Measurements from ENCODE around the gene ME2.

Gene ME2

DNA sequence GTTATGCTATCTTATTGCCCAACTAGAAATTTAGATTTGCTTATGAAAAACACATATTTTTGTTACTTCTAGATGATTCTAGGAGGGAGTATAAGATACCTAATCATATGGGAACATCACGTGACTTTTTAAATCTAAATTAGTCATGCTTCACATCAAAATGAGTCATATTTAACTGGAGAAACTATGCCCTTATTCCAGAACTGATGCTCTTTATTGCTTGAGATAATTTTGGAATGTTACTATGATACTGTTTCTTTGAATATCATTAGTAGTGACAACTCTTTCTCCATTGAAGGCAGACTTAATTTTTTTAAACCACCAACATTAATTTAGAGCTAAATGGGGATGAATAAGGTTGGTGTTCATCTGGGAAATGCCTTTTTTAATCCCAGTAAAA is 69.0 kb downstream of the ME2 start:
- Histone ChIP-seq H3K4me1 (peaks cover 0 to 29% (median 0%) of the 10 kb centered on the region in 10 experiments; a peak in 7 of 20 replicates), H3K27me3 (no peaks in the 10 kb centered on the region)
- no peak for TF ChIP-seq Cebpa-rat (IDR thresholded peaks at IDR 0.05)

DNA sequence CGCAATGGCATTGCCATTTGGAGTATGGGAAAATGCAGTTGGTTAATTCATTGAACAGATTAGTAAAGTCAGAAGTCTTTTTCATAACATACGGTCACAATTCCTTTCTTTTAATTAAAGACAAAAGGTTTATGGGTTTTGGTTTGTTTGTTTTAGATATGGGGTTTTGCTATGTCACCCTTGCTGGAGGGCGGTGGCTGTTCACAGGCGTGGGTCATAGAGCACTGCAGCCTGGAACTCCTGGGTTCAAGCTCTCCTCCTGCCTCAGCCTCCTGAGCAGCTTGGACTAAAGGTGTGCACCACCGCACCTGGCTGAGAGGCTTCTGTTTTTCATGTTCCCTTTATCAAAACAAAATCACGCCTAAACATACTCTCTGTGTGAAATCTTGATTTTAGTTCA is 70.3 kb downstream of the ME2 start:
- no peak overlapping the region for H3K4me3 ChIP-seq
- peaks cover 26 to 66% (median 51%) of the 10 kb centered on the region in 11 experiments for H3K36me3 ChIP-seq
- peaks cover 0 to 16% (median 0%) of the 10 kb centered on the region in 10 experiments; a peak in 7 of 20 replicates for H3K4me1 ChIP-seq
- H3K9ac ChIP-seq, result no peak overlapping the region
- peaks cover 0 to 6% (median 0%) of the 10 kb centered on the region in 11 experiments; a peak in 2 of 22 replicates for H4K20me1 ChIP-seq
- no peak overlapping the region for H3K4me2 ChIP-seq
- no peaks in the 10 kb centered on the region for H3K9me3 ChIP-seq (replicated peaks in 1 of 11)
- no peaks in the 10 kb centered on the region for H3K27me3 ChIP-seq
- no peak for TF ChIP-seq Cebpa-rat (IDR thresholded peaks at IDR 0.05)
- H3K27ac ChIP-seq, result no peak overlapping the region

More for the DNA sequence above, 69.0 kb downstream of the ME2 start:
- Histone ChIP-seq H3K27ac (no peak overlapping the region), H3K36me3 (peaks cover 34 to 79% (median 64%) of the 10 kb centered on the region in 11 experiments), H3K4me2 (no peak overlapping the region), H3K9me3 (replicated peaks in 1 of 11) (no peaks in the 10 kb centered on the region), H4K20me1 (peaks cover 0 to 9% (median 0%) of the 10 kb centered on the region in 11 experiments; a peak in 3 of 22 replicates), H3K9ac (no peak overlapping the region), H3K4me3 (no peak overlapping the region)

GRCh38 chr18:50950626-50951025 is 71.7 kb downstream of the ME2 start:
- Histone ChIP-seq H3K27me3 (no peaks in the 10 kb centered on the region), H3K4me3 (no peak overlapping the region), H3K9ac (no peak overlapping the region), H3K27ac (no peak overlapping the region), H3K4me1 (peaks cover 0 to 2% (median 0%) of the 10 kb centered on the region in 10 experiments; a peak in 2 of 20 replicates), H3K4me2 (no peak overlapping the region), H4K20me1 (no peaks in the 10 kb centered on the region; a peak in 1 of 22 replicates), H3K36me3 (peaks cover 20 to 52% (median 39%) of the 10 kb centered on the region in 11 experiments), H3K9me3 (replicated peaks in 1 of 11) (no peaks in the 10 kb centered on the region)
- TF ChIP-seq Cebpa-rat (IDR thresholded peaks at IDR 0.05), result no peak

GRCh38 chr18:50953822-50954221 is 74.9 kb downstream of the ME2 start:
- no peak overlapping the region for H3K9ac ChIP-seq

GRCh38 chr18:50955253-50955652 is 76.3 kb downstream of the ME2 start:
- Histone ChIP-seq H4K20me1 (no peaks in the 10 kb centered on the region), H3K27me3 (no peaks in the 10 kb centered on the region), H3K4me2 (no peak overlapping the region), H3K36me3 (peaks cover 0 to 6% (median 4%) of the 10 kb centered on the region in 11 experiments; a peak in 10 of 22 replicates), H3K4me1 (no peaks in the 10 kb centered on the region), H3K4me3 (no peak overlapping the region), H3K9ac (no peak overlapping the region), H3K9me3 (replicated peaks in 1 of 11) (peaks cover 4 to 8% (median 6%) of the 10 kb centered on the region in 11 experiments; a peak in 19 of 22 replicates), H3K27ac (no peak overlapping the region)
- TF ChIP-seq Cebpa-rat (IDR thresholded peaks at IDR 0.05), result no peak

More at GRCh38 chr18:50953822-50954221, 74.9 kb downstream of the ME2 start:
- Histone ChIP-seq H3K27ac (no peak overlapping the region), H3K4me2 (no peak overlapping the region), H3K4me3 (no peak overlapping the region), H3K27me3 (no peaks in the 10 kb centered on the region), H3K9me3 (replicated peaks in 1 of 11) (no peaks in the 10 kb centered on the region; a peak in 1 of 22 replicates), H3K36me3 (peaks cover 5 to 20% (median 14%) of the 10 kb centered on the region in 11 experiments; a peak in 19 of 22 replicates), H3K4me1 (no peaks in the 10 kb centered on the region), H4K20me1 (no peaks in the 10 kb centered on the region; a peak in 1 of 22 replicates)
- no peak for TF ChIP-seq Cebpa-rat (IDR thresholded peaks at IDR 0.05)

GRCh38 chr18:50956116-50956515 is 77.2 kb downstream of the ME2 start:
- Histone ChIP-seq H3K27me3 (no peaks in the 10 kb centered on the region), H3K4me1 (no peaks in the 10 kb centered on the region), H3K27ac (no peak overlapping the region), H3K36me3 (no peaks in the 10 kb centered on the region), H4K20me1 (no peaks in the 10 kb centered on the region), H3K9ac (no peak overlapping the region), H3K4me3 (no peak overlapping the region), H3K4me2 (no peak overlapping the region), H3K9me3 (replicated peaks in 1 of 11) (peaks cover 13 to 17% (median 14%) of the 10 kb centered on the region in 11 experiments)
- no peak for TF ChIP-seq Cebpa-rat (IDR thresholded peaks at IDR 0.05)

DNA sequence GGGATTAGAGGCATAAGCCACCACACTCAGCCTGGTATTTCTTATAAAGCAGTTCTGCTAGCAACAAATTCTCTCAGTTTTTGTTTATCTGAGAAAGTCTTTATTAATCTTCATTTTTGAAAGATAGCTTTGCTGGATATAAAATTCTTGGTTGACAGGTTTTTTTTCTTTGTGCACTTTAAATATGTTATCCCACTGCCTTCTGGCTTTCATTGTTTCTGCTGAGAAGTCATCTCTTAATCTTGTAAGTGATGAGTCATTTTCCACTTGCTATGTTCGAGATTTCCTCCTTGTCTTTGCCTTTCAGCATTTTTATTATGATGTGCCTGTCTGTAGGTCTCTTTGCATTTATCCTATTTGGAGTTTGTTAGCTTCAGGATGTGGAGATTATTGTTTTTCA is 83.1 kb downstream of the ME2 start:
- Histone ChIP-seq H3K4me1 (no peaks in the 10 kb centered on the region), H4K20me1 (no peaks in the 10 kb centered on the region), H3K36me3 (no peaks in the 10 kb centered on the region), H3K27me3 (no peaks in the 10 kb centered on the region), H3K27ac (no peak overlapping the region), H3K9ac (no peak overlapping the region), H3K4me3 (no peak overlapping the region), H3K9me3 (replicated peaks in 1 of 11) (peaks cover 39 to 46% (median 42%) of the 10 kb centered on the region in 11 experiments), H3K4me2 (no peak overlapping the region)
- TF ChIP-seq Cebpa-rat (IDR thresholded peaks at IDR 0.05), result no peak

GRCh38 chr18:50967714-50968661 is 89.1 kb downstream of the ME2 start, which contains the start of gene ELAC1:
TSS of gene ELAC1 (plus strand) at chr18:50968040. CDS start at chr18:50974405, 6,365 bp downstream.
- TF ChIP-seq Cebpa-rat (IDR thresholded peaks at IDR 0.05), result no peak
- Histone ChIP-seq H4K20me1 (no peaks in the 10 kb centered on the region), H3K4me2 (peak within 1 kb of the TSS; percentile 72 to 89 (median 79)), H3K9ac (peak within 1 kb of the TSS; percentile 97 to 100 (median 99)), H3K36me3 (no peaks in the 10 kb centered on the region), H3K4me3 (peak within 1 kb of the TSS; percentile 74 to 91 (median 84)), H3K4me1 (peaks cover 10 to 19% (median 13%) of the 10 kb centered on the region in 10 experiments; a peak in 17 of 20 replicates), H3K9me3 (replicated peaks in 1 of 11) (peaks cover 7 to 14% (median 9%) of the 10 kb centered on the region in 11 experiments), H3K27ac (peak within 1 kb of the TSS; percentile 97 to 100 (median 99)), H3K27me3 (no peaks in the 10 kb centered on the region)

DNA sequence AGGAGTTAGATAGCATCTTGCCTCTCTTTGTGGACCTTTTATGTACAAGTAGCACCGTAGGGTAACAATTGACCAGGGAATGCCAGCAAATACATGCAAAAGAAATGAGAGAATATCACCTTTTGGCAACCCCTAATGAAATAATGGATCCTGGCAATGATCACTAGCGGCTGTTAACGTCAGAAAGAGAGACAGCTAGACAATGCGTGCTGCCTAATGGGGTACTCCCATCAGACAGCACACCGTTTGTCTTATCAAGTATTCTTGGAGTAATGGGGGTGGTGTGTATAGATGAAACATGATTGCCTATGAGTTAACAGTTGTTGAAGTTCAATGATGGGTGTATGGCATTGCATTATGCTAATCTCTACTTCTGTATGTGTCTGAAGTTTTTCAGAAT is 90.5 kb downstream of the ME2 start:
- H3K4me3 ChIP-seq, result peak overlapping the region in 4 of 10 experiments; percentile 77 to 91 (median 87); a peak in 11 of 20 replicates
- TF ChIP-seq Cebpa-rat (IDR thresholded peaks at IDR 0.05), result no peak

More for the DNA sequence above, 90.5 kb downstream of the ME2 start:
- H3K9me3 ChIP-seq (replicated peaks in 1 of 11), result peaks cover 0 to 2% (median 0%) of the 10 kb centered on the region in 11 experiments; a peak in 5 of 22 replicates
- H3K36me3 ChIP-seq, result peaks cover 3 to 10% (median 5%) of the 10 kb centered on the region in 11 experiments; a peak in 21 of 22 replicates
- no peaks in the 10 kb centered on the region for H3K27me3 ChIP-seq
- H3K4me2 ChIP-seq, result peak overlapping the region; percentile 72 to 89 (median 79)
- peak overlapping the region in 2 of 11 experiments; percentile 98 to 99; a peak in 3 of 22 replicates for H3K9ac ChIP-seq
- peaks cover 10 to 23% (median 13%) of the 10 kb centered on the region in 10 experiments; a peak in 17 of 20 replicates for H3K4me1 ChIP-seq
- no peak overlapping the region for H3K27ac ChIP-seq
- H4K20me1 ChIP-seq, result no peaks in the 10 kb centered on the region
